Femur (tissue), 1 donor: ENCODE data around the gene RNF38.
"Not testable (repeated sequence)": the region's sequence is repeated elsewhere in the genome, so short reads cannot be mapped to it uniquely, and the experiment has no call there.

Experiments used
- DNase-seq: peaks from one replicate; pipeline ENCODE4 v3.0.0-alpha.2; 2017

RNF38 gene

GRCh38 chr9:36402536-36402935 is 2.5 kb upstream of the RNF38 start:
- DNase-seq = no peak

- no peak for DNase-seq
Measured at GRCh38 chr9:36401897-36402480, 1.9 kb upstream of the RNF38 start.

DNA sequence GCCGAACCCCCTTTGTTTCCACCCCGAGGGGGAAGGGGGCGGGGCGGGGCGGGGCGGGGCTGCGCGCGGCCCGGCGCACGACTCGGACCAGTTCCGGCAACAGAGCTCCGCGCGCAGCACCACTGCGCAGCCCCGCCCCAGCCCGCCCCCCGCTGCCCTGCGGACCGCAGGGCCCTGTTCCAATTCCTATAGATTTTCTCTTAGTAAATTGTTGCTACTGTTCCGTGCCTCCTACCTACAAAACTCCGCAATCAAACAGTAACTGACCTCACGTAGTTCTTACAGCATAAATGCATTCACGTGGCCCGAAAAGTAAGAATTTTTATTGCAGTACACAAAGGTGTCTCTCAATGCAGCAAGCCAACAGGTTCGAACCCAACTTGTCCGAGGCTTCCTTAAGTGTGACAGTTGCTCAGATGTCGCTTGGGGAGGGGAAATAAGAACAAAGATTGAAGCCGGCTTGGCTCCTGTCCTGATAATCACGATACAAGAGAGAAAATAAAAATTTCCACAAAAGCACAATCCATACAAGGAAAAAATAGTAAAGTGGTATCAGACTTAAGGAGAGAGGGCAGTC is 1.2 kb upstream of the RNF38 start:
- no peak for DNase-seq

GRCh38 chr9:36400332-36401163 is 479 bp upstream of the RNF38 start:
- peak; percentile 94 for DNase-seq

DNA sequence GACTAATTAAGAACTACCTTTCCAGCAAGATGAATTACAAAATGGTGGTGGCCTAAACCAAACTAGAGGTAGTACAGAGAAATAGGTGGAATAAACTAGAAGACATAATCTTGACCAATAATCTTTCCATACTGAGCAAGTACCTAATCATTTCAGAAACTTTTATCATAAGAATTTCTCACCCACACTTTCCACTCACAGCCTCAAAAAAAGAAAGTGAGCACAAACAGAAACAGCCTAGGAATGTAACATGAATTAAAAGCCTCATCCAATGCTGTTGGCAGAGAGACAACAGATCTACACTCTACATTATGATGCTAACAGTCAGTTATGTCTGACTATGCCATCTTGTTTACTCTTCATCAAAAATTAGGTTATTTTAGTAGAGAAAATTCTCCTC is 1.3 kb downstream of the RNF38 start:
- DNase-seq = no peak

DNA sequence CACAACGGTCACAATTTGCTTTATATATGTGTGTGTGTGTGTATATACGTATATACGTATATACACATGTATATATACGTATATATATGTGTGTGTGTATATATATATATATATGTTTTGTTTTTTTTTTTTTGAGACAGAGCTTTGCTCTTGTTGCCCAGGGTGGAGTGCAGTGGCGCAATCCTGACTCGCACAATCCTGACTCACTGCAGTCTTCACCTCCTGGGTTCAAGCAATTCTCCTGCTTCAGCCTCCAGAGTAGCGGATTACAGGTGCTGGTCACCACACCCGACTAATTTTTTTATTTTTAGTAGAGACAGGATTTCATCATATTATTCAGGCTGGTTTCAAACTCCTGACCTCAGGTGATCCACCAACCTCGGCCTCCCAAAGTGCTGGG is 3.1 kb downstream of the RNF38 start:
- no peak for DNase-seq

DNA sequence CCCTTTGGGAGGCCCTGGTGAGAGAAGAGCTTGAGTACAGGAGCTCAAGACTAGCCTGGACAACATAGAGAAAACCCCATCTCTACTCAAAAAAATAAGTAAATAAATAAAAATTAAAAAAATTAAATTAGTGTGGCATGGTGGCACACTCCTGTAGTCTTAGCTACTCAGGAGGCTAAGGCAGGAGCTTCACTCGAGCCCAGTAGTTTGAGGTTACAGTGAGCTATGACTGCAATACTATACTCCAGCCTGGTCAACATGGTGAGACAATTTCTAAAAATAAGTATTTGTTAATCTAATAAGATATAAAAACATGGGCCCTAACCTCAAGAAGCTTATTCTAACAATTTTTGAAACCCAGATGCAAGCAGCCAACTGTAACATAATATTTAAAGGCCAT is 7.6 kb downstream of the RNF38 start:
- DNase-seq = no peak

DNA sequence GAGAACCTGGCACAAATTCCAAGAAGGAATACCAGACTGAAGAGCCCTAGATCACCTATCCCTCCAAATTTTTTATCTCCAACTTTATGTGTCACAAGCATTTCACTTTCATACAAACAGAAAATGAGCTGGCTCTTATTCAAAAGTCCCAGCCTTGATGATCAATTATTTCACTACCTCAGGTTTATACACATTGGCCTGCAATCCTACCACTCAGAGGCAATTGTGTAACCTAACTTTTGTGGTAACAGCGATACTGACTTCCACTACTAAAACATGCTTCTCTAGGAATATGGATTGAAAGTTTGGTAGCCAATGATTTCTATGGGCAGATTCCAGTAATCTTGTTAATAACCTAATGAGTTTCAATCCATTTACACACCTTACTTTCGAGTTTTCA is 10.5 kb downstream of the RNF38 start:
- DNase-seq = no peak

DNA sequence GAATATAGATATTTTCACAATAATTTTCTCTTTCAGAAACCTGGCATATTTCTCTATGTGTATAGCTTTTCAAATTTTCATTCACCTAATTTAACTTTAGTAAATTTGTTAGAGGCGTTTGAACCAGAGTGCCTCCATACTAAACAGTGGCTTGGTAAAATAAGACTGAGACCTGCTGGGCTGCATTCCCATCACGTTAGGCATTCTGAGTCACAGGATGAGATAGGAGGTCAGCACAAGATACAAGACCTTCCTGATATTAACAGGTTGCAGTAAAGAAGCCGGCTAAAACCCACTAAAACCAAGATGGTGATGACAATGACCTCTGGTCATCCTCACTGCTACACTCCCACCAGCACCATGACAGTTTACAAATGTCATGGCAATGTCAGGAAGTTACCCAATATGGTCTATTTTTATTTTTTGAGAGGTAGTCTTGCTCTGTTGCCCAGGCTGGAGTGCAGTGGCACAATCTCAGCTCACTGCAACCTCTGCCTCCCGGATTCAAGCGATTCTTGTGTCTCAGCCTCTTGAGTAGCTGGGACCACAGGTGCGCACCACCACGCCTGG is 13.6 kb downstream of the RNF38 start:
- not testable (repeated sequence) for DNase-seq

DNA sequence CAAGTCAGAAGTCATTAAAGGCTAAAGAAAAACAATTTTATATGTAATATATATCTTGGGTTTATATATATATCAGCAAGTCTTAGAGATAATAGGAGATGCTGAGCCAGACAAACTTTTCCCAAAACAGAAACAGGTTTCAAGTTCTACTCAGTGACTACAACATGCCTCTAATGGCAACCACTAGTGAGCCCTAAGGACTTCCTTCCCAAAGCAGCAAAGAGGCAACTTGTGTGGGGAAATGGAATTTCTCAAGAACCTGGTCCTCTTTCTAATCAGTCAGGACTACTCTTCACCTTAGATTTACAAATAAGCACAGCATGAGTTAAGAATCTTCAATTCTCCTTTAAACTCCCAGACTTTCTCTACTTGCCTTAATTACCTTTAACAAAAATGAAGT is 17.6 kb downstream of the RNF38 start:
- DNase-seq = no peak

DNA sequence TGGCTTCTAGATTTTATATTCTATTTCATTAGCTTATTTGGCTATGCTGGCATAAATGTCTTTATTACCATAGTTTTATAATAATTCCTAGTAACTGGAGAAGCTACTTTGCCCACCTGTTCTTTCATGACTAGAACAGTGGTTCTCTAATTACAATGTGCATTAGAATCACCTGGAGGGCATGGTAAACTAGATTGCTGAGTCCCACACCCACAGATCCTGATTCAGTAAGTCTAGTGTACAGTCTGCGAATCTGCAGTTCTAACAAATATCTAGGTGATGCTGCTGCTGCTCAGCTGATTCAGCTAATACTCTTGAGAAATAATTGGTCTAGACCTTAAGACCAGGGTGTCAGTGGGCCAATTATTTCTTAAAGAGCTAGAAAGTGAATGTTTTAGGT is 35.5 kb downstream of the RNF38 start:
- no peak for DNase-seq

- no peak for DNase-seq
Measured at GRCh38 chr9:36363448-36363847, 36.6 kb downstream of the RNF38 start.

DNA sequence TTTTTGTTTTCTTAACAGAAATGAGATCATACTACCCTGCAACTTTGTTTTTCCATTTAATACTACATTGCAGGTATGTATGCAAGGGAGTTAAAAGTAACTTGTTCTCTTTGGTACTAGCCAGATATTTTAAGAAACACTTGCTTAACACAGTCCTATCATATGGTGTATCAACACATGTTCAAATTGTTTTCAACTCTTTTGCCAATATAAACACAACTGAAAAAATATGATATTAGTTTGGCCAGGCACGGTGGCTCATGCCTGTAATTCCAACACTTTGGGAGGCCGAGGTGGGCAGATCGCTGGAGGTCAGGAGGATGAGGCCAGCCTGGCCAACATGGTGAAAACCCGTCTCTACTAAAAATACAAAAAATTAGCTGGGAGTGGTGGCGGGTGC is 41.6 kb downstream of the RNF38 start:
- no peak for DNase-seq

- no peak for DNase-seq
Measured at GRCh38 chr9:36357639-36358038, 42.4 kb downstream of the RNF38 start.

DNA sequence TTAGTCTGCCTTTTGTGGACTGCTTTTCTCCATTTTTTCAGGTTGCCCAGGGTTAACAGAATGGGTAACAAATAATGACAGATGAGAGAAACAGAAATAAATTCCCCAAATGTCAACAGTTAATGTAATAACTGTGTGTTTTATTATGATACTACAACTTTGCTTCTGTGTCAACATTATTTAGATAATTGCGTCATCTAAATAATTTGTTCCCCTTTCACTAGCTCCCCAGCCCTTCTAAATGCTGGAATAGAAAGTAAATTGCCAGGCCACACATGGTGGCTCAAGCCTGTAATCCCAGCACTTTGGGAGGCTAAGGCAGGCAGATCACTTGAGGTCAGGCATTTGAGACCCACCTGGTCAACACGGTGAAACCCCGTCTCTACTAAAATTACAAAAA is 53.5 kb downstream of the RNF38 start:
- DNase-seq = no peak

DNA sequence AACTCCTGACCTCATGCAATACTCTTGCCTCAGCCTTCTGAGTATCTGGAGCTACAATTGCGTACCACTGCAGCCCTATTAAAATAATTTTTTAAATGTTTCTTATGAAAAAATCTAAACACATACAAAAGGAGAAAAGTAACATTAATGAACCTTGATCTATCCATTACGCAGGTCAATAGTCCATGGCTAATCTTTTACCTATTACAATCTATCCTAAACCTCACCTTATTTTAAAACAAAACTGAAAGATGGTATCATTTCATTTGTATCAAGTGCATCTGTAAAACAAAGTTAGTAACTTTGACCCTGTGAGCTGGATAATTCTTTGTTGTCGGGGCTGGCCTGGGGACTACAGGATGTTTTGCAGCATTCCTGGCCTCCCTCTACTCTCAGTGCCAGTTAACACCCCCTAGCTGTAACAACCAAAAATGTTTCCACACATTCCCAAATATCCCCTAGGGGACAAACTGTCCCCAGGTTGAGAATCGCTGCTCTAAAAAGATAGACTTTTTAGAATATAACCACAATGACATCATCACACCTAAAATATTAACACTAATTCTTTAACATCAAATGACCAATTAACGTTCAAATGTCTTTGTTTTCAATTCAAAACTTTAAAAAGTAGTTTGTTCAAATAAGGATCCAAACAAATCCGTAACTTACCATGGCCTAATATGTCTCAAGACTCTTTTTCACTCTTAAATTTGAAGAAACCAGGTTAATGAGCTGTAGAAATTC is 54.8 kb downstream of the RNF38 start:
- no peak for DNase-seq

DNA sequence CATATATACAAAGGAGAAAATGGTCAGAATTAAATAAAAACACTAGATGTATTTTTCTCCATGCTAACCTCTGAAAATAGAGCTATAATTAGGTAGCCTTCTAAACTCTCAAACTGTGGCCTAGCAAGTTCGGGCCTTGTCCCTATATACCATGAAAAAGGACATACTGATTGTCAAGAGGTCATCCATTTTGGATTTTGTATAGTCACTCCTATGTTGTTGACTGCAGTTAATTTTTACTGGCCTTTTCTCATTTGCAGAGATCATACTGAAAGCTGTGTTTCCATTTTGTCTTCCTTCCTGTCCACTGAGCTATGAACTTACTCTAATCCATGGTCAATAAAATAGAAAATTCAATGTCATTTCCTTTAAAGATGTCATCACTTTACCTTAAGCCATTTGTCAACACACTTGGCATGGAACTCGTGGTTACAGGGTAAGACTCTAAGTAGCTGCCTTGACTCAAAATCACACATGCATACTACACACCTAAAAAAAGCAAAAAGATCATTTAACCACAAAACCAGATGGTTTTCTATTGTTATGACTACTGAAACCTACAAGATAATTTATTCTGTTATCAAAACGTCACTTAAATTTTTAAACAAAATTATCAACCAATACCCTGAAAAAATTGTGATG is 58.0 kb downstream of the RNF38 start:
- DNase-seq = no peak

DNA sequence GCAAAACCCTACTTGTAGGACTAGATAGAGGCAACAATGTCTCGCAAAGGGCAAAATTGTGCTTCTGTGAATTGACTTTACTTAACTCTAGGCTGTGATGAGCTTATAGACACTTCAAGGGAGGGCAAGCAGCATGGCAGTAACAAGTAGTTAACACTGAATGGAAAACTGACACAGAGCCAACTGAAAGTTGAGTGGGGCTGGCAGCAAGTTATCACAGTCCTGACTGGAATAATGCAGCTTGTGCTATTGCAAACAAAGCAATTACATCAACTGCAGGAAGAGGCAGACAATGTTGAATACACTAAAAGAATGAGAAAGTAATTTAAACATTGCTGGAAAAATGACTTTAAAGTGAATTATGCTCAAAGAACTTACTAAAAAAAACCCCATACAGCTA is 62.2 kb downstream of the RNF38 start:
- no peak for DNase-seq

DNA sequence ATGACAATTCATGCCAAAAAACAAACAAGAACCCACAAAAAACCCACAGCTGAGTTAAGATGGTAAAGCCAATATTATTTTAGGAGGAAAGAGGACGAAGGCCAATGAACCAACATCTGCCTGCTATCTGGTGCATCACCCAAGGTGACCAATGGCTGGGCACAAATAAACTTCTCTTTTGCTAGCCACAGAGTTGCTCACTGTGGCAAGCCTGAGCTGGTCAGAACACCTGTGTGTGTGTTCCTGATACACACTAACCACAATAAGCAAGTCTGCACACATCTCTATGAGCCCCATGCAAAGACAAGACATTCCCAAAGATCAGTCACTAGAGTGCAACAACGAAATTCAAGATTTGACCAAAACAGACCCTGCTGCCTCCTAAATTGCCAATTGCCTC is 63.1 kb downstream of the RNF38 start:
- no peak for DNase-seq

GRCh38 chr9:36336131-36336907 is 63.8 kb downstream of the RNF38 start:
- DNase-seq = no peak

DNA sequence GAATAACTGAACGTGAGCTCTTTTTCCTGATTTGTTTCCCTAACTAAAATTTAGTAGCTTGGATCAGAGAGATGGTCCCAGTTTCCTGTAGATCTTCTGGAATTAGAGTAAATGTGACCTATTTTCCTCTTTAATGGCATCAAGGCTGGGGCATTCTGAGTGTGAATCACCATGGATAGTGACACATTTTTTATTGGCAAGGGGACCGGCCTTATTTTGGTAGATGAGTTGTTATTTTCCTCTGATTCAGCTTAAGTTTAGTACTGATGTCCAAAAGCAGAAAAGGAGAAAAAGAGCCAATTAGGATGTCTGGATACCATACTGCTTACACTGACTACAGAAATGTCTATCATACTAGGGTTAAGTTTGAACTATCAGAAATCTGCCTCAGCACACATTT is 68.1 kb downstream of the RNF38 start:
- DNase-seq = no peak

DNA sequence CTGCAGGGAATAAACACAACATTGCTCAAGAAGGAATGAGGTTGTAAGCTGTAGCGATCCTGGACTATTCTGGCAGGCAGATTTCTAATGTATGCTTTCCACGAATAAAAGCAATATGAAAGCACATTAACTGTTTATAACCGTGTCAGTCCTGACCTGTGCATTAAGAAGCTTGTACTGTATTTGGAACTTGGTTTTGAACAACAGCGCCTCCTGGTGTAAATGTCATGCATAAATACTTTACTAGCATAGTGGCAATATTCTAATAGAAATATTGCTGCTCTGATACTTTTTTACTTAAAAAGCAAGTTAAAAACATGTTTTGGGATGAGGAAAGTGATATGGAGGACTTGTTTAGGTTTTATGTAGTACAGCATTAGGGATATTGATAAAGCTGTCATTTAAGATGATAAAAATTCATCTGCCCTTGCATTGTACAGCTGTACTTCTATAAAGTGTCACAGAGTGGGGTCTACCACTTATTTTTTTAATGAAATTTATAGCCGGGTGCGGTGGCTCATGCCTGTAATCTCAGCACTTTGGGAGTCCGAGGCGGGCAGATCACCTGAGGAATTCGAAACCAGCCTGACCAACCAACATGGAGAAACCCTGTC is 71.2 kb downstream of the RNF38 start:
- peak; percentile 38 for DNase-seq
